Bronchial epithelial cell (primary cell): Measurements from ENCODE around the gene ITPK1. TPM values are rescaled to one million over a fixed set of nuclear protein-coding genes. Genes with fewer than 3 reads are reported as not detected.

ENCODE experiments used
- DNase-seq: peaks from one replicate; pipeline ENCODE4 v3.0.0-alpha.2; 2010; ENCODE audit warnings: low read depth
- FAIRE-seq: peaks from 2 replicates; lab custom pipeline; 2011; peaks lifted over from hg19 to GRCh38; lab: Jason Lieb, UNC
- H3K27me3 ChIP-seq: 2 replicates; pipeline ENCODE4 v1.5.1; 2011; ENCODE audit warnings: low read length; ENCODE audit not compliant: control insufficient read depth, insufficient read depth
- H3K36me3 ChIP-seq: 2 replicates; pipeline ENCODE4 v1.5.1; 2011; ENCODE audit warnings: low read length; ENCODE audit not compliant: control insufficient read depth, insufficient read depth
- H3K4me3 ChIP-seq: 2 replicates; pipeline ENCODE4 v1.5.1; 2011; ENCODE audit warnings: mild to moderate bottlenecking, low read depth, low read length, control low read depth
- total RNA-seq: library from RNA; depleted of rRNA; stranded (reverse); fragments of >200 nt; gene quantifications from 2 replicates; pipeline ENCODE4 v1.2.1, GENCODE V29; 2014
- TF ChIP-seq, protein P1 (sequence below): IDR thresholded peaks from 2 replicates; pipeline ENCODE4 v1.5.1; 2011; ENCODE audit warnings: mild to moderate bottlenecking, moderate library complexity, low read length, control low read depth, inconsistent platforms; ENCODE audit not compliant: insufficient read depth, severe bottlenecking

The ITPK1 gene
- total RNA-seq, 1 donor from 2014 or later, result 39.8 TPM

DNA sequence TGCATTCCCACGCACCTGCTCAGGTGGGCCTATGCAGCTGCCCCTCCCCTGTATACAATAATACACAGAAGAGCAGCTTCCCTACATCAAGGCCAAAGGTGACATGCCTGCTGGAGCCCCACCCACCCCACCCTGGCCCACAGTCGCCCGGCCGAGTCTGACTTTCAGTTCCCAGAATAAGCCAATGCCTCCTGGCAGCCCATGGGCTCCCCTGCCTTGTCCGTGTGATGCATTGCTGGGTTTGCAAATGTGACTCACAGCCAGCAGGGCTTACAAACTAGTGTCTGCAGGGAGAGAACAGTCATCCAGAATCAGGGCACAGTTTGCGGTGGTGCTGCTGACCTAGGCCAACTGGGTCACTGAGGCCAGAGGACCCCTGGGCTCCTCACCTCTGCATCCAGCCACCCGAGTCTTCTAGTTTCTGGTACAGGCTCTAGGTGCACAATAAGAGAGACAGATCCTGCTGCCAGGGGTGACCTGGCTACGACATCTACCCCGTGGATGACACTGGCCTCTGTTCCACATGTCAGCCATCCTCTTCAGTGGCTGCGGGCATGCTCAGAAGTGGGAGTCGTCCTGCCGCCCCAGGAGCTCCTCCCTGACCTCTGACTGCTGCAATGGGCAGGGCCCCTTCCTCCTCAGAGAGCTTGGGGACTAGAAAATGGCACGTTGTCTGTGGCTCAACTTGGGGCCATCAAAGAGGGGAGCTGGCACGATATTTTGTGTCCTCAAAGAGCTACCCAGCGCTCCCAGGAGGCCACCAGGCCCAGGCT lies 108.3 kb downstream of the ITPK1 start:
- TF ChIP-seq, protein P1, sequence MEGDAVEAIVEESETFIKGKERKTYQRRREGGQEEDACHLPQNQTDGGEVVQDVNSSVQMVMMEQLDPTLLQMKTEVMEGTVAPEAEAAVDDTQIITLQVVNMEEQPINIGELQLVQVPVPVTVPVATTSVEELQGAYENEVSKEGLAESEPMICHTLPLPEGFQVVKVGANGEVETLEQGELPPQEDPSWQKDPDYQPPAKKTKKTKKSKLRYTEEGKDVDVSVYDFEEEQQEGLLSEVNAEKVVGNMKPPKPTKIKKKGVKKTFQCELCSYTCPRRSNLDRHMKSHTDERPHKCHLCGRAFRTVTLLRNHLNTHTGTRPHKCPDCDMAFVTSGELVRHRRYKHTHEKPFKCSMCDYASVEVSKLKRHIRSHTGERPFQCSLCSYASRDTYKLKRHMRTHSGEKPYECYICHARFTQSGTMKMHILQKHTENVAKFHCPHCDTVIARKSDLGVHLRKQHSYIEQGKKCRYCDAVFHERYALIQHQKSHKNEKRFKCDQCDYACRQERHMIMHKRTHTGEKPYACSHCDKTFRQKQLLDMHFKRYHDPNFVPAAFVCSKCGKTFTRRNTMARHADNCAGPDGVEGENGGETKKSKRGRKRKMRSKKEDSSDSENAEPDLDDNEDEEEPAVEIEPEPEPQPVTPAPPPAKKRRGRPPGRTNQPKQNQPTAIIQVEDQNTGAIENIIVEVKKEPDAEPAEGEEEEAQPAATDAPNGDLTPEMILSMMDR, result no peak
- FAIRE-seq (peak; percentile 43), DNase-seq (peak; percentile 81)
- no peaks in the 10 kb centered on the region for H3K27me3 ChIP-seq
- H3K36me3 ChIP-seq, result peaks cover 9% of the 10 kb centered on the region
- H3K4me3 ChIP-seq, result no peak overlapping the region

DNA sequence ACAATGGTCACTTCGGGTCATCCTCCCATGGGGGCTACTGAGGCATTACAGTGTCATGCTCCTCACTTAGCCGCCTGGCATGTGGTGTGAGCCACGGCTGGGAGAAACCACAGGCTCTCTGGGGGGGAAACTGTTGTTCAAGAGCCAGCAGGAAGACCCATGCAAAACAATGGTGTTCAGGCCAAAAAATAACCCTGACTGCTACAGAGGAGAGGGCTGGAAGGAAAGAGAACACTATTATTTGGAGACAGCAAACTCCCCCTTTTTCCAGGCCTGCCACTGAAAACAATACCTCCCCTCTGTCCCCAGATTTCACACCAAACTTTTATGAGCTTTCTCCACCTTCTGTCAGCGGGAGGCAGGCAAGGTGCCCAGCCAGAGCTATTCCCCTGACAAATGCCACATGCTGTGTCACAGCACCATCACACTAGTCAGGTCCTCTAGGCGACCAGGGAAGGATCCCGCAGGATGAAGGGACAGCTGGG lies 109.1 kb downstream of the ITPK1 start:
- TF ChIP-seq, protein P1, result no peak

DNA sequence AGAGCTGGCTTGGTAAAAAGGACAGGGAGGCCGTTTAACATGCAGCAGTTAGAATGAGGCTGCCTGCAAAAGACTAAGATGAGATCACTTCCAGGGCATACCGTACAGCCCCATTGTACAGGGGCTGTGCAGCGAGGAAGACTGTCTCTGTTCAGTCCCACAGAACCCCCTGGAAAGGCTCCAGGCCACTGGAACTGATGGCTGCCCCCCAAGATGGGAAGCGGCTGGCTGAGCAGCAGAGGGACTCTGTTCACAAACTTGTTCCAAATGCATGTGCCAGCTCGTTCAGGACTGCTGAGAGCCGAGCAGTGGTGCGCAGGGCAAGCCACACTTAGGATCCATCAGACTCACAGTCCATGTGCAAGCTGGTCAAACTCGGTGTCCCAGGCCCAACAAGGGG lies 109.9 kb downstream of the ITPK1 start:
- H3K4me3 ChIP-seq, result no peak overlapping the region
- no peak for FAIRE-seq
- H3K27me3 ChIP-seq, result no peaks in the 10 kb centered on the region
- peak; percentile 34 for DNase-seq
- TF ChIP-seq, protein P1, result no peak
- peaks cover 7% of the 10 kb centered on the region for H3K36me3 ChIP-seq

More for the DNA sequence above, 109.1 kb downstream of the ITPK1 start:
- Histone ChIP-seq H3K36me3 (peaks cover 7% of the 10 kb centered on the region), H3K27me3 (no peaks in the 10 kb centered on the region), H3K4me3 (no peak overlapping the region)
- DNase-seq (no peak), FAIRE-seq (no peak)

DNA sequence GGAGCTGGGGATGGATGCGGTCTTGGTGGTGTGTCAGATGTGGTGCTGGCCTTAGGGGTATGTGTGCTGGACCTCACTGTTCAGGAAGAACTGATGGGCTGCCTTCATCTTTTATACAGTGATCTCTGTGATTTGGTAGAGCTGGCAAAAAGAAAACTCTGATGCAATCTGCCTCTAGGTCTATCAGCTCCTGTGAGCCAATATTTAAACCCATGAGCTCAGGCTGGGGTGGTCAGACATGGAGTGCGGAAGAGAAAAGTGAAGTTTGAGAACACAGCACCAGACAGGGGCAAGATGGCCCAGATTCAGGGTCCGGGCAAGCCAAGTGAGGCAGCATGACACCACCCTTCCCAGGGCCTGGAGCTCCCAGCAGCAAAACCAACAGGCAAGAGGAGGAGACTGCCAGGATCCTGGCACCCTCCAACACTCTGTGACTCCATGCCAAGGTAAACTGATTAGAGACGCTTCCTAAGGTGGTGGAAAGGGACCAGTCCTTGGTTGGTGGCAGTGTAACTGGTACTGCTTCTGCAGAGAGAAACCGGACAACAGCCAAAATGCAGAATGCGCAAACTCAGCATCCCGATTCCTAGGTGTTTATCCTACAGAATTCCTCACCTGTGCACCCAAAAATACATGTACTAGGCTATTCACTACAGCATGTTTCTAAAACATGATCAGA lies 110.5 kb downstream of the ITPK1 start:
- TF ChIP-seq, protein P1, result no peak
- Histone ChIP-seq H3K36me3 (peaks cover 7% of the 10 kb centered on the region), H3K4me3 (no peak overlapping the region), H3K27me3 (no peaks in the 10 kb centered on the region)
- no peak for DNase-seq
- no peak for FAIRE-seq

DNA sequence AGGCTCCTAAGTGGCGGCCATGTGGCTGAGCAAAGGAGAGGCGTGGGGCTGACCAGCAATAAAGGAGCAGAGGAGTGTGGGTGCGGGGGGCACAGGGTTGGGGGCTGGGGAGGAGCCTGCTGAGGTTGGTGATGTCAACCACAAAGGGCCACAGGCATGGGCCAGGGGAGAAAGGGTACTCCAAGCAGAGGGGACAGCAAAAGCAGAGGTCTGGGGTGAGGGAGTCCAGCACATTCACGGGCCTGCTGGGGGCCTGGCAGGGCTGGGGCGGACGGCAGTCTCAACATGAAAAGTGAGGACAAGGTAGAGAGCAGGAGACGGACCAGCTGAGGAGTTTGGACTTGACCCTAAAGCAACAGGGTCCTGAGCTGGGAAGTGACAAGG lies 111.0 kb downstream of the ITPK1 start:
- TF ChIP-seq, protein P1, result no peak
- DNase-seq (no peak), FAIRE-seq (no peak)
- Histone ChIP-seq H3K4me3 (no peak overlapping the region), H3K36me3 (peaks cover 7% of the 10 kb centered on the region), H3K27me3 (no peaks in the 10 kb centered on the region)
